ENCODE results near the gene CD40. TPM values are rescaled to one million over a fixed set of nuclear protein-coding genes. Genes with fewer than 3 reads are reported as not detected.

The CD40 gene
- total and polyA plus RNA-seq, 2 experiments from 2014 or later, result 2.5 to 2.8 TPM

DNA sequence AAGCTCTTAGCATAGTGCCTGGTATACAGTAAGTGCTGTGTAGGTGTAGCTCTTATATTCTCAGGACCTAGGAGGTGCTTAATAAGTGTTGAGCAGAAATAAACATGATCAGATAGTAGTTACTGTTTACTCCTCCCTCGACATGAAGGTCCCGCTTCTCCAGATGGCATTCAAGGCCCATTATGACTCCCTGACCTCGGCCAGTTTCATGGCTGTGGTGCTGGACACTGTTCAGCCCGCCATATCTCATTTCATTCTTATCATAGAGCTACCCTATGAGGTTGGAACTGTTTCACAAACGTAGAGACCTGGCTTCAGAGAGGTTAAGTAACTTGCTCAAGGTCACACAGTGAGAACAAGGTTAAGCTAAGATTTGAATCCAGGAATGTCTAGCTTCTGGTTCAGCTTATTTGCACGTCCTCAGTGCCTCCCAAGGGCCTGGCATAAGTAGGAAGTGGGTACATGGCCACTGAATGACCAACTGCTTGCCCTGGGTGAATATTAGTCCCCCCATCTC lies 39.0 kb downstream of the CD40 start:
- no peaks in the 10 kb centered on the region for H3K36me3 ChIP-seq (ENCODE audit: low read depth)
- no peaks in the 10 kb centered on the region for H3K79me2 ChIP-seq (ENCODE audit: insufficient read depth)
- no peak overlapping the region for H3K9ac ChIP-seq
- H3K9me3 ChIP-seq (ENCODE audit: low read depth), result no peaks in the 10 kb centered on the region
- H3F3A ChIP-seq (ENCODE audit: insufficient read depth), result no peaks in the 10 kb centered on the region
- in situ Hi-C loops (cut with MboI), result no loop called here
- no peak overlapping the region for H2AFZ ChIP-seq
- no peak for DNase-seq
- H4K20me1 ChIP-seq (ENCODE audit: insufficient read depth), result no peaks in the 10 kb centered on the region
- no peak overlapping the region for H3K27ac ChIP-seq
- H3K27me3 ChIP-seq (replicated peaks; ENCODE audit: insufficient read depth), result peaks cover 16% of the 10 kb centered on the region
- 31 to 34% methylated on average over 6 of the region's 6 CpGs for WGBS, 2 experiments (ENCODE audit: low coverage in 1 of 2, low lambda C conversion rate in 2 of 2, missing lambda C conversion rate in 2 of 2)
- H3K4me2 ChIP-seq (ENCODE audit: unreplicated experiment), result no peak overlapping the region
- H3K9me2 ChIP-seq (ENCODE audit: insufficient read depth), result no peaks in the 10 kb centered on the region
- H3K4me1 ChIP-seq (ENCODE audit: insufficient read depth), result no peaks in the 10 kb centered on the region
- no peak overlapping the region for H3K4me3 ChIP-seq
- TF ChIP-seq EZH2phosphoT487 (IDR thresholded peaks at IDR 0.05; ENCODE audit: insufficient read depth, low read depth) (no peak), EZH2 (IDR thresholded peaks at IDR 0.05; ENCODE audit: insufficient read depth, poor library complexity, severe bottlenecking) (no peak)

DNA sequence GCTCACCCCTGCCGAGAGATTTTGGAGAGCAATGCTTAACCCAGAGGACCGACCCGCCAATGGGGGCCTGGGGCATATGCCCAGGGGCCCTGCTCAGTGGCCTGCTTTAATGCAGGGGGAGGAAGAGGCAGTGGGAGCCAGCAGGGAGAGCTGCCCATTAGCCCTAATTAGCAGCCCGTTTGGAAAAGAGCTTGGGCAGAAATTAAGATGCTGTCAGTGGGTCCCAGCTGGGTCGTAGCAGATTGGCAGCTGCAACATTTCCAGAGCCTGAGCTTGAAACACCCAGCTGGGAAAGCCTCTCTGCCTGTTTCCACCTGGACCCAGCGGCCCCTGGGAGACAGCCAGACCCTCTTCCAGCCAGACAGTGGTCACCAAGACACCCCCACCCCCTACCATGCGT lies 39.5 kb downstream of the CD40 start:
- Histone ChIP-seq H3K9me2 (ENCODE audit: insufficient read depth) (no peaks in the 10 kb centered on the region), H3K9ac (no peak overlapping the region), H4K20me1 (ENCODE audit: insufficient read depth) (no peaks in the 10 kb centered on the region), H3K4me3 (no peak overlapping the region), H3F3A (ENCODE audit: insufficient read depth) (no peaks in the 10 kb centered on the region), H3K27me3 (replicated peaks; ENCODE audit: insufficient read depth) (peaks cover 16% of the 10 kb centered on the region), H3K4me2 (ENCODE audit: unreplicated experiment) (no peak overlapping the region), H3K36me3 (ENCODE audit: low read depth) (no peaks in the 10 kb centered on the region), H3K27ac (no peak overlapping the region), H3K4me1 (ENCODE audit: insufficient read depth) (no peaks in the 10 kb centered on the region), H2AFZ (no peak overlapping the region), H3K79me2 (ENCODE audit: insufficient read depth) (no peaks in the 10 kb centered on the region), H3K9me3 (ENCODE audit: low read depth) (no peaks in the 10 kb centered on the region)
- TF ChIP-seq EZH2 (IDR thresholded peaks at IDR 0.05; ENCODE audit: insufficient read depth, poor library complexity, severe bottlenecking), result no peak
- no peak for TF ChIP-seq EZH2phosphoT487 (IDR thresholded peaks at IDR 0.05; ENCODE audit: insufficient read depth, low read depth)
- WGBS, 2 experiments (ENCODE audit: low coverage in 1 of 2, low lambda C conversion rate in 2 of 2, missing lambda C conversion rate in 2 of 2), result 38 to 41% methylated on average over 7 of the region's 7 CpGs
- DNase-seq, result no peak
- in situ Hi-C loops (cut with MboI), result no loop called here

- in situ Hi-C loops (cut with MboI), result no loop called here
- WGBS, 2 experiments (ENCODE audit: low coverage in 1 of 2, low lambda C conversion rate in 2 of 2, missing lambda C conversion rate in 2 of 2), result 1 to 2% methylated on average over 5 of the region's 5 CpGs
- Histone ChIP-seq H3K27ac (no peak overlapping the region), H3F3A (ENCODE audit: insufficient read depth) (no peaks in the 10 kb centered on the region), H3K4me3 (no peak overlapping the region), H3K4me2 (ENCODE audit: unreplicated experiment) (no peak overlapping the region), H3K4me1 (ENCODE audit: insufficient read depth) (no peaks in the 10 kb centered on the region), H3K79me2 (ENCODE audit: insufficient read depth) (no peaks in the 10 kb centered on the region), H4K20me1 (ENCODE audit: insufficient read depth) (no peaks in the 10 kb centered on the region), H3K9me2 (ENCODE audit: insufficient read depth) (no peaks in the 10 kb centered on the region), H3K9ac (no peak overlapping the region), H3K9me3 (ENCODE audit: low read depth) (no peaks in the 10 kb centered on the region), H2AFZ (no peak overlapping the region), H3K36me3 (ENCODE audit: low read depth) (no peaks in the 10 kb centered on the region), H3K27me3 (replicated peaks; ENCODE audit: insufficient read depth) (peaks cover 16% of the 10 kb centered on the region)
- no peak for DNase-seq
- TF ChIP-seq EZH2phosphoT487 (IDR thresholded peaks at IDR 0.05; ENCODE audit: insufficient read depth, low read depth) (no peak), EZH2 (IDR thresholded peaks at IDR 0.05; ENCODE audit: insufficient read depth, poor library complexity, severe bottlenecking) (no peak)
Measured at GRCh38 chr20:46158476-46158987, 40.4 kb downstream of the CD40 start.

DNA sequence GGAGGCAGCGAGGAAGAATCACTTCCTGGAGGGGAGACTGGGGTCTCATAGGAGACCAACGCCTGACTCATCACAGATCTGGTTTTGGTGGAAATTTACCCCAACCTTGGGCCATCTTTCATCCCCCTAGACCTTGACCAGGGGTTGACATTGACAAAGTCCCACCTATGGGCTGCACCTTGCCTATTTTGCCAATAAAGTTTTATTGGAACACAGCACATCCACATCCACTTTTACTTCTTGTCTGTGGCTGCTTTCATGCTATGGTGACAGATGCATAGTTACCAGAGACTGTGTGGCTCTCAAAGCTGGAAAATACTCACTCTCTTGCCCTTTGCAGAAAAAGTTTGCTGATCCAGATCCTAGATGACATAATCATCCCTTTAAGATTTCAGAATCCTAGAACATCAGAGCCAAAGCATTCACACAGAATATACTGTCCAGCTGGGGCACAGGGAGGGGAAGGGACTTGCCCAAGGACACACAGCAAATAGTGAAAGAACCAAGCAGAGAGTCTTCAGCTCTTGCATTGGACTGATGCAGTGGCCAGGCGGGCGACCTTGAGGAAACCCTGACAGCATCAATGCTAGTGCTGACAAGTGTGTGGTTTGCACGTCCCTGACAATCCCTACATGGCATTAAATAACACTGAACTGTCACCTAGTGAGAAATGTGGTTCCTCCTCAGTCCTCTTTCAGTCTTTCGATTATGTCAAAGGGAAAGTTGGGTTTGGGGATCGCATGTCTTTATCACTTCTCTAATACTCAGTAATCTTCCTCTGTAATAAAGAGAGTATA lies 41.2 kb downstream of the CD40 start:
- in situ Hi-C loops (cut with MboI), result no loop called here
- no peaks in the 10 kb centered on the region for H3K79me2 ChIP-seq (ENCODE audit: insufficient read depth)
- no peak overlapping the region for H3K4me2 ChIP-seq (ENCODE audit: unreplicated experiment)
- no peak overlapping the region for H3K27ac ChIP-seq
- no peaks in the 10 kb centered on the region for H3K4me1 ChIP-seq (ENCODE audit: insufficient read depth)
- no peaks in the 10 kb centered on the region for H3F3A ChIP-seq (ENCODE audit: insufficient read depth)
- WGBS, 2 experiments (ENCODE audit: low coverage in 1 of 2, low lambda C conversion rate in 2 of 2, missing lambda C conversion rate in 2 of 2), result 39 to 42% methylated on average over 7 of the region's 7 CpGs
- H3K9me3 ChIP-seq (ENCODE audit: low read depth), result no peaks in the 10 kb centered on the region
- no peak overlapping the region for H3K9ac ChIP-seq
- DNase-seq, result no peak
- H3K9me2 ChIP-seq (ENCODE audit: insufficient read depth), result no peaks in the 10 kb centered on the region
- TF ChIP-seq EZH2phosphoT487 (IDR thresholded peaks at IDR 0.05; ENCODE audit: insufficient read depth, low read depth) (no peak), EZH2 (IDR thresholded peaks at IDR 0.05; ENCODE audit: insufficient read depth, poor library complexity, severe bottlenecking) (no peak)
- H3K27me3 ChIP-seq (replicated peaks; ENCODE audit: insufficient read depth), result peaks cover 16% of the 10 kb centered on the region
- no peak overlapping the region for H2AFZ ChIP-seq
- no peak overlapping the region for H3K4me3 ChIP-seq
- H3K36me3 ChIP-seq (ENCODE audit: low read depth), result no peaks in the 10 kb centered on the region
- no peaks in the 10 kb centered on the region for H4K20me1 ChIP-seq (ENCODE audit: insufficient read depth)

Data from GM23248 (cell line).